ENCODE data around the gene LENEP.
A peak's percentile ranks its signal among the peaks of the same experiment; 100 is the strongest.

The LENEP gene

DNA sequence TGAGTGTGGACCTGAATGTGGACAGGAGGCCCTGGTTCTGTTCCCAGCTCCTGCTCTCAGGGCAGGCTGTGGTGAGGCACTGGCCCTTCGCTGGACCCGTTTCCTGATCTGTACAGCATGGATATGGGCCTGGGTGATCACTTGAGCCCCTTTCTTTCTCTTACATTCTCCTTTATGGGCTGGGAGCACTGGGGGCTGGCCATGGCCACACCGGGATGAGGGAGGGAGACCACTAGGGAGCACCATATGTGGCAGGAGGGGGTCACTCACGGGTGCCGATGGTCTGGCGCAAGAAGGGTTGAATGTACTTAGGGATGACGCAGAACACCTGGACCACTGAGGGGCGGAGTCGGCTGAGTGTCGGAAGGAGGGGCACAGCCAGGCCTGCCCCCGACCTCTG is 37.5 kb downstream of the LENEP start:
- no peak for DNase-seq

DNA sequence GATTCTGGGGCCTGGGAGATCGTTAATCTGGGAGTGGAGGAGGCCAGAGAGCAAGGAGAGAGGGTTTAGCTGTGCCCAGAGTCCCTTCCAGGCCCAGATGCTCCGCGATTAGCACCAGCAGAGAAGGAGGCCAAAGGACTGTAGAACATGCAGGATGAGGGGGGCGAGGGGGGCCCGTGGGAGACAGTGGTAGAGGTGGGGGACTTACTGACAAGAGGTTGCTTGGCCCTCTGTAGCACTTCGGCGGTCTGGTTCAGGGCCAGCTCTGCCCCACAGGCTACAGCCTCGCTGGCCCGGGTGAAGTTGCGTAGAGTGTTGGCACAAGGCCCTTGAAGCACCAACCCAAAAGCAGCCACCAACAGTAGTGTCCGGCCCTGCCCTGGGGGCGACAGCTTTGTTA is 39.5 kb downstream of the LENEP start:
- DNase-seq = no peak

DNA sequence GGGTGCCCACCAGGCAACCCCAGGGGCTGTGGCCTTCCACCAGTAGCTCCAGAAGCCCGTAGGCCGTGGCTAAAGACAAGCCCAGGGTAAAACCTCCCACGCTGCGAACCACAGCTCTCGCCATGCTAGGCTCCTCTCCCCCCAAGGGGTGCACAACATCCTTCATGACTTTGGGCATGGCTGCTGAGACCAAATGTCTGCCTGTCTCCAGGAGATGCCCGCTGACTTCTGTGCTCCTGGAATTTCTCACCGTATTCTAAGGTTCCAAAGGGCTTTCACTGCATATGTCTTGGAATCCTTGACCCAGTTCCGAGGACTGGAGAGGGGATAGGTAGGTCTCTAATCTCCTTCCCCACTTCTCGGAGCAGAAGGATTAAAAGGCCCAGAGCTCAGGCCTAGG is 40.1 kb downstream of the LENEP start, which contains the start of the genes DCST1 and DCST2:
Gene DCST1 (plus strand): TSS at position 301 of the 400 bp plus-strand sequence. CDS start 213 bp downstream, outside the sequence.
Gene DCST2 (minus strand): TSS at position 258 of the 400 bp plus-strand sequence. CDS start 80 bp downstream, at position 178.
- no peak for DNase-seq

GRCh38 chr1:155034318-155035208 is 41.2 kb downstream of the LENEP start:
- DNase-seq = no peak

DNA sequence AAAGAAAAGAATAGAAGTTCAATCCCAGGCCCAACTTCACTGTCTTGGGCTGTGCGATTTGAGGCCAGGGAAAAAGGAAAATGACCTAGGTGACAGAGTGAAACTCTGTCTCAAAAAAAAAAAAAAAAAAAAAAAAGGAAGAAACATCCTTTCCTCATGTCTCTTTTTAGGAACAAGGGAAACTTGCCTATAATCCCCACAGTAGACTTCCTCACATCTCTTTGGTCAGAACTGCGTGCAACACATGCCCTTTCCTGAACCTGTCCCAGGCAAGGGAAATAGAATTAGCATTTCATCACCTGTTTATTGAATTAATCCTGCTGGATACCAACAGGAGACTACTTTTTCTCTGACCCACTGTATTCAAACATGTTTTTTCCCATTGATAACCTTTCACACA is 42.5 kb downstream of the LENEP start:
- no peak for DNase-seq

- DNase-seq = no peak
Measured at GRCh38 chr1:155037043-155037442, 43.7 kb downstream of the LENEP start.

DNA sequence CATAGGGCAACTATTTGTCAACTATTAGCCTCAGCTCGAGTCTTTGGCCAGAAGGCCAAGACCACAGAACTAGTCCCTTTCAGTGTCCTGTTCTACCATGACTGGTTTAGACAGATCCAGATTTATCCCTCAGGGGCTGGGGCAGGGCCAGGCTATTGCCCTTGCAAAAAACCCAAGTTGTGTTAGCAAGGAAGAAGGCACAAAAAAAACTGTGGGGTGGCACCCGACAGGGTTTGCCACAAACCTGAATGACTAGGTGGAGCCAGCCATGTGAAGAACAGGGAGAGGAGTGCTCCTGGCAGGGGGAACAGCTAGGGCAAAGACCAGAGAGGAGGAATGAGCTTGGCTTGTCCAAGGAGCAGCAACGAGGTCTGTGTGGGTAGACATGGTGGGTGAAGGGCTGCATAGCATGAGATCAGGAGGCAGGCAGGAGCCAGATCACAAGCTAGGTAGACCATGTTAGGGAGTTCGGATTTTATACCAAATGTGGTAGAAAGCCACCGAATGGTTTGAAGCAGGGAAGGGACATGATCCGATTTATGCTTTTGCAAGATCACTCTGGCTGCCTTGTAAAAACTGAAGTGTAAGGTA is 44.6 kb downstream of the LENEP start:
- no peak for DNase-seq

- peak; percentile 35 for DNase-seq
Measured at GRCh38 chr1:155038602-155039307, 45.4 kb downstream of the LENEP start.

DNA sequence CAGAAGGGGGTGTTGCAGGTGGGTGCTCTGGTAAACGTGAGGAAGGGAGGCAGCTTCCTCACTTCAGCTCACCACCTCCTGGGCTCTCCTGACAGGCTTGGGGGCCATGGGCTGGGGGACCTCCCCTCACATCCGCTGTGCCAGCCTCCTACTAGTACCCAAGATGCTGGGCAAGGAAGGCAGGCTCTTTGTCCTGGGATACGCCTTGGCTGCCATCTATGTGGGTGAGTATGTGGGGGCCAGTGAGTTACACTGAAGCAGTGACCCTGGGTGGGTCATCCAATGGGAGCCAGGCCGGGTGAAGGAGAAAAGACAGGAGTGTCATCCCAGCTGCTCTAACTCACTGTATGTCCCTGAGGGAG is 45.9 kb downstream of the LENEP start:
- no peak for DNase-seq

- no peak for DNase-seq
Measured at GRCh38 chr1:155040358-155041093, 47.1 kb downstream of the LENEP start.

DNA sequence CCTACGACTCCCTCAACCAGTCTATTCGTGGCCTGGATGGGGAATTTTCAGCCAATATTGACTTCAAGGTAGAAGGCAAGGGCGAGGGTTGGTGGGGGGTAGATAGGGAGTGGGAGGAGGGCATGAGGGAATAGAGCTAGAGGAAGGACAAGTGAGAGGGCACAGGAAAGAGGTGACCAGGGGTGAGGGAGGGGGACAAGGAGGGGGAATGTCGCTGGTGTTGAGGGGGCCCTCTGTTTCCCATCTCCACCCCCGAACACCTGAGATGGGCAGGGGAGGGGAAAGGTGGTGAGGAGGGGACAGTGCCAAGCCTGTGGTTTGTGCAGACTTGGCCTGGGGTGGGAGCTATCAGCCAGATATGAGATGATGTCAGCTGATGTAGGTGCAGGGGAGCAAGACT is 49.4 kb downstream of the LENEP start:
- no peak for DNase-seq

DNA sequence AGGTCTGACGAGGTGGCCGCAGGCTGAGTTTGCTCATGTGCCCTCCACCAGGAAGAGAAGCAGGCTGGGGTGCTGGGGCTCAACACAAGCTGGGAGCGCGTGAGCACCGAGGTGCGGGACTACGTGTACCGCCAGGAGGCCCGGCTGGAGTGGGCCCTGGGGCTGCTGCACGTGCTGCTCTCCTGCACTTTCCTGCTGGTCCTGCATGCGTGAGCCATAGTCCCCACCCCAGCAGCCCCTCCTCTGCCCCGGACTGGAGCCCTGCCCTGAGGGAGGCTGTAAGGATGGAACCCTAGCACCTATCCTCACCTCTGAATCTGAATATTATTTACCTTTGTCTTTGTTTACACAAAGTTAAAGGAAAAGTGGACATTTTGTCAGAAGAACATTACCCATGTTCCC is 49.9 kb downstream of the LENEP start:
- no peak for DNase-seq

DNA sequence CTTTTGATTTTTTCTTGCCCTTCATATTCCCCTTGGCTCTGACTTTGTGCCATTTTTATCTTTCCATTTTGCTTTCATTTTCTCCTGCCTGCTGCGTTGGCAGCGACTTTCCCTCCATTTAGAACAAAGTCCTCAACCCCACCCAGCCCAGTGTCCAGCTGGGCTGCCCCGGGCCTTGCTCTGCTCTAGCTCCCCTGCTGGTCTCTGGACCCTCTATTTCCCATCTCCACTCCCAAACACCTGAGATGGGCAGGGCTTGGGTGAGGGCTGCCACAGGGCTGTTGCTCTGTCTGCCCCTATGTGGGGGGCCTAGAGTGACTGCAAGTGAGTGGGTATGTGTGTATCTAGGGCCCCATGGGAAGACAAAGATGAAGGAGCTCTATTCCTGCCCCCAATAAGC is 50.4 kb downstream of the LENEP start:
- DNase-seq = no peak

All from GDM1 (cell line).